Colonic mucosa (tissue), 4 donors: ENCODE measurements around the gene MCTP1. TPM values are rescaled to one million over a fixed set of nuclear protein-coding genes. Genes with fewer than 3 reads are reported as not detected.

Source experiments
- DNase-seq: peaks from one replicate; pipeline ENCODE4 v3.0.0-alpha.2; 2020
- H3K27ac ChIP-seq: fragments of 200-600 bp; one replicate; pipeline ENCODE4 v1.8.0; 2021
- H3K27me3 ChIP-seq: fragments of 200-600 bp; one replicate; pipeline ENCODE4 v1.8.0; 2021
- H3K36me3 ChIP-seq: fragments of 200-600 bp; one replicate; pipeline ENCODE4 v1.8.0; 2021
- H3K4me1 ChIP-seq: fragments of 200-600 bp; one replicate; pipeline ENCODE4 v1.8.0; 2021; ENCODE audit warnings: mild to moderate bottlenecking
- H3K4me3 ChIP-seq: fragments of 200-600 bp; one replicate; pipeline ENCODE4 v1.8.0; 2021
- H3K9ac ChIP-seq, 2 donors: one replicate each; pipeline ENCODE4 v1.7.0; 2013; ENCODE audit warnings: control low read depth in 2 of 2, low read depth in 2 of 2, low read length in 2 of 2
- H3K9me3 ChIP-seq: fragments of 200-600 bp; one replicate; pipeline ENCODE4 v1.8.0; 2021
- intact Hi-C: fragments of 100-400 bp; cut with DNase I; formaldehyde crosslinking; loops from one replicate; pipeline ENCODE4 v1.14.1; 2022
- total RNA-seq, 2 donors: library from RNA; stranded (reverse); fragmentation: NEBNext Ultra II Directional in 1 of 2; extraction: Animal tissue kit (Norgen Biotek cat#: 25700) in 1 of 2; gene quantifications; one replicate each; pipeline ENCODE4 v1.2.1, GENCODE V29; 2021
- TF ChIP-seq, protein P1 (sequence below): fragments of 200-600 bp; IDR thresholded peaks from one replicate; pipeline ENCODE4 v1.8.0; 2022; ENCODE audit warnings: antibody characterized with exemption, mild to moderate bottlenecking
- donor health status: healthy.
- donor health status: DM: no; HTN: no; CAD: no.
- donor health status: DM: no; HTN: no; CAD: no.

MCTP1 gene
- total RNA-seq, 2 donors from 2014 or later, result 2.8 to 10.3 TPM

DNA sequence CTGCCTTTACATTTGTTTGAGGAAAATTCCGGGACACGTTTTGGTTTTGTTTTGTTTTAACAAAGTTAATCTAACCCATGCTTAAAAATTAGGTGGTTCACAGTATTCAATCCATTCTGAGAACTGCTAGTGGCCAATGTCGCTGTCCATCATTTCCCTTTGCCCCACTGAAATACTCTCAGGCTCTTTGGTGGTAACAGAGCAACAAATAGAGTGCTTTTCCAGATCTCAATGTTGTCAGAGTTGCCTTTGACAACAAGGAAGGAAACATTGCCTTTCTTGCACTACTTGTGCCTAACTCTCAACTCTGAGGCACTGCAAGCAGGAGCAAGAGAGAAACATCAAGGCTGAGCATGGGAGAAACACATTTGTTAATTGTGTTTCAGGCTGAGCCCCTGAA, 154.0 kb downstream of the MCTP1 start:
- TF ChIP-seq, protein P1, sequence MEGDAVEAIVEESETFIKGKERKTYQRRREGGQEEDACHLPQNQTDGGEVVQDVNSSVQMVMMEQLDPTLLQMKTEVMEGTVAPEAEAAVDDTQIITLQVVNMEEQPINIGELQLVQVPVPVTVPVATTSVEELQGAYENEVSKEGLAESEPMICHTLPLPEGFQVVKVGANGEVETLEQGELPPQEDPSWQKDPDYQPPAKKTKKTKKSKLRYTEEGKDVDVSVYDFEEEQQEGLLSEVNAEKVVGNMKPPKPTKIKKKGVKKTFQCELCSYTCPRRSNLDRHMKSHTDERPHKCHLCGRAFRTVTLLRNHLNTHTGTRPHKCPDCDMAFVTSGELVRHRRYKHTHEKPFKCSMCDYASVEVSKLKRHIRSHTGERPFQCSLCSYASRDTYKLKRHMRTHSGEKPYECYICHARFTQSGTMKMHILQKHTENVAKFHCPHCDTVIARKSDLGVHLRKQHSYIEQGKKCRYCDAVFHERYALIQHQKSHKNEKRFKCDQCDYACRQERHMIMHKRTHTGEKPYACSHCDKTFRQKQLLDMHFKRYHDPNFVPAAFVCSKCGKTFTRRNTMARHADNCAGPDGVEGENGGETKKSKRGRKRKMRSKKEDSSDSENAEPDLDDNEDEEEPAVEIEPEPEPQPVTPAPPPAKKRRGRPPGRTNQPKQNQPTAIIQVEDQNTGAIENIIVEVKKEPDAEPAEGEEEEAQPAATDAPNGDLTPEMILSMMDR, result no peak
- no peaks in the 10 kb centered on the region for H3K4me1 ChIP-seq
- H3K4me3 ChIP-seq, result no peak overlapping the region
- H3K9me3 ChIP-seq, result no peaks in the 10 kb centered on the region
- H3K9ac ChIP-seq, result no peak overlapping the region
- intact Hi-C loops, result no loop called here
- H3K27ac ChIP-seq, result no peak overlapping the region
- no peaks in the 10 kb centered on the region for H3K36me3 ChIP-seq
- H3K27me3 ChIP-seq, result no peaks in the 10 kb centered on the region
- no peak for DNase-seq

DNA sequence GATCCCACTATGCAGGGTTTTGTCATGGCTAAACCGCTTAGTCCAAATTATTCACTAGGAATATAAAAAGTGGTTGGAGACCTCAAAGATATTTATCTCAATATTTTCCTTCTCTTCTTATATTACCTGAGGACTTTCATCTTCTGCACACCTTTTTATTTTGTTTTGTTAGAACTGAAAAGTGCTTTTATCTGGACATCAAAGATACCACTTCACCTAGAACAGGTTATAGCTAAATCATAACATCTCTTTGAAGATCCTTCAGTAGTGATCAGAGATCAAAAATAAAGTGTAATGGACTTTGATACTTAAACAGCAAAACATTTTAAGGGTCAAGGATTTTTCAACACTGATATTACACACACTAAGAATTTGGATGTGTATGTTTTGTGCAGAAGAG, 160.2 kb downstream of the MCTP1 start:
- Histone ChIP-seq H3K27me3 (no peaks in the 10 kb centered on the region), H3K27ac (no peak overlapping the region), H3K36me3 (no peaks in the 10 kb centered on the region), H3K9me3 (no peaks in the 10 kb centered on the region), H3K9ac (no peak overlapping the region), H3K4me3 (no peak overlapping the region), H3K4me1 (no peaks in the 10 kb centered on the region)
- TF ChIP-seq, protein P1, result no peak
- intact Hi-C loops, result no loop called here
- no peak for DNase-seq

DNA sequence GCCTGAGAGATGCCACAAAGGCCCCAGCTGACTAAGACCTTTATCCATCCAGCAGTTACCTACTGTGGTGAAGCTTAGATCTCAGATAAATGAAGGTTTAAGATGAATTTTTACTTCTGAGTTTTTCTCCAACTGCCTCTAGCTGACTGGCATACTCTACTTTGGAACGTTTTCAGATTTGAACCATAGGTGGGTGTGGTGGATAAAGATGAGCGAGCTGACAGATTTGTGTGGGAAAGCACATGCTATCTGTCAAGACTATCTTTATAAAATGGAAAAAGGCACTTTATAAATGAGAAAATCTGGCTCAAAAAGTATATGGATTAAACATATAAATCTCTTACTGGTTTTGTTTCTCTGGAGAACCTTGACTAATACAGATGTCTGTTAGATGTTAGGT, 160.8 kb downstream of the MCTP1 start:
- no peak for DNase-seq
- Histone ChIP-seq H3K27me3 (no peaks in the 10 kb centered on the region), H3K36me3 (no peaks in the 10 kb centered on the region), H3K9me3 (no peaks in the 10 kb centered on the region), H3K4me3 (no peak overlapping the region), H3K27ac (no peak overlapping the region), H3K4me1 (no peaks in the 10 kb centered on the region), H3K9ac (no peak overlapping the region)
- TF ChIP-seq, protein P1, result no peak
- intact Hi-C loops, result no loop called here

DNA sequence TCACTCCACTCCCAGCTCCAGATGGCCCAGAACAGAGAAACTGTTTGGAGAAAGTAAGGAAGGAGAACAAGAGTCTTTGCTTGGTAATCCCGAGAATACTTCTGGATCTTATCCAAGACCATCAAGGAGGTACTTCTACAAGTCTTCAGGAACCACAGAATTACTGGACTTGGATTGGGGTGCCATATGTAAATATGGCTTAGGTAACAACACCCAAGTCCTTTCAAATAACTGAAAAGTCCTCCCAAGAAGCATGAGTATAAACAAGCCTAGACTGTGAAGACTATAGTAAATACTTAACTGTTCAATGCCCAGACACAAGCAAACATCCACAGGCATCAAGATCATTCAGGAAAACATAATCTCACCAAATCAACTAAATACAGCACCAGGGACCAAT, 170.0 kb downstream of the MCTP1 start:
- Histone ChIP-seq H3K4me3 (no peak overlapping the region), H3K36me3 (no peaks in the 10 kb centered on the region), H3K9me3 (no peaks in the 10 kb centered on the region), H3K27ac (no peak overlapping the region), H3K9ac (no peak overlapping the region), H3K27me3 (no peaks in the 10 kb centered on the region), H3K4me1 (no peaks in the 10 kb centered on the region)
- intact Hi-C loops, result no loop called here
- TF ChIP-seq, protein P1, result no peak
- DNase-seq, result no peak

DNA sequence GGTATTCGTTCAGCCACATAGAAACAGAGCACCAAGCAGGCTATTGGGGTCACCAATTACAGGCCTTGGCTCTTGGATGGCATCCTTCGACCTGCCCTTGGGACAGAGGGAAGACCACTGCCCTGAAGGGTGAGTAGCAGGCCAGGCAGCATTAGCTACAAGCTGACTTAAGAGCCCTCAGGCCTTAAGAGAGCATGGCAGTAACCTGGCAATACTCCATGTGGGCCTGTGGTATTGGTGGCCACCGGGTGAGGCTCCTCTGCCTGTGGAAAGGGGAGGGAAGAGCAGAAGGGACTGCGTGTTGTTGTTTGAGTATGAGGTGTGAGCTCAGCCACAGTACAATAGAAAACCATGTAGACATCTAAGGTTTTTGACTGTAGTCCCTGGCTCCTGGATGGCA, 170.6 kb downstream of the MCTP1 start:
- Histone ChIP-seq H3K36me3 (no peaks in the 10 kb centered on the region), H3K9ac (no peak overlapping the region), H3K27ac (no peak overlapping the region), H3K27me3 (no peaks in the 10 kb centered on the region), H3K4me3 (no peak overlapping the region), H3K9me3 (no peaks in the 10 kb centered on the region), H3K4me1 (no peaks in the 10 kb centered on the region)
- DNase-seq, result no peak
- intact Hi-C loops, result no loop called here
- TF ChIP-seq, protein P1, result no peak

DNA sequence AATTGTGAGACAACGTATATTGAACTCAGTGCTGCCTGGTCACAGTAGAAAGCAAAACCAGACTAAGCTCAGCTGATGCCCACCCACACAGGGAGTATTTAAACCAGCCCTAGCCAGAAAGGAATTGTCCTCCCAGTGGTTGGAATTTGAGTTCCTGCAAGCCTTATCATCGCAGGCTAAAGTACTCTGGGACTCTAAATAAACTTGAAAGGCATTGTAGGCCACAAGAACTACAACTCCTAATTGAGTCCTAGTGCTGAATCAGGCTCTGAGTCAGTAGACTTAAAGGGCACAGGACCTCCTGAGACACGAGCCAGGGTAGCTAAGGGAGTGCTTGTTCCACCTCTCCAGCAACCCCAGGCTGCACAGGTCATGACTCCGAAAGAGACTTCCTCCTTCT, 171.4 kb downstream of the MCTP1 start:
- Histone ChIP-seq H3K27ac (no peak overlapping the region), H3K4me3 (no peak overlapping the region), H3K36me3 (no peaks in the 10 kb centered on the region), H3K9ac (no peak overlapping the region), H3K9me3 (no peaks in the 10 kb centered on the region), H3K27me3 (no peaks in the 10 kb centered on the region), H3K4me1 (no peaks in the 10 kb centered on the region)
- intact Hi-C loops, result no loop called here
- no peak for DNase-seq
- TF ChIP-seq, protein P1, result no peak
